GM18870 (cell line): Measurements from ENCODE around the gene B3GNT3.

Source experiments
- ATAC-seq: cut with Tn5 transposase; IDR thresholded peaks from one replicate; pipeline ENCODE4 v1.9.1; 2021; ENCODE audit warnings: moderate library complexity; ENCODE audit not compliant: unreplicated experiment

Gene B3GNT3

GRCh38 chr19:17832443-17833208 lies 37.7 kb downstream of the B3GNT3 start:
- ATAC-seq, result no peak

GRCh38 chr19:17834350-17835181 lies 39.6 kb downstream of the B3GNT3 start:
- ATAC-seq, result no peak

DNA sequence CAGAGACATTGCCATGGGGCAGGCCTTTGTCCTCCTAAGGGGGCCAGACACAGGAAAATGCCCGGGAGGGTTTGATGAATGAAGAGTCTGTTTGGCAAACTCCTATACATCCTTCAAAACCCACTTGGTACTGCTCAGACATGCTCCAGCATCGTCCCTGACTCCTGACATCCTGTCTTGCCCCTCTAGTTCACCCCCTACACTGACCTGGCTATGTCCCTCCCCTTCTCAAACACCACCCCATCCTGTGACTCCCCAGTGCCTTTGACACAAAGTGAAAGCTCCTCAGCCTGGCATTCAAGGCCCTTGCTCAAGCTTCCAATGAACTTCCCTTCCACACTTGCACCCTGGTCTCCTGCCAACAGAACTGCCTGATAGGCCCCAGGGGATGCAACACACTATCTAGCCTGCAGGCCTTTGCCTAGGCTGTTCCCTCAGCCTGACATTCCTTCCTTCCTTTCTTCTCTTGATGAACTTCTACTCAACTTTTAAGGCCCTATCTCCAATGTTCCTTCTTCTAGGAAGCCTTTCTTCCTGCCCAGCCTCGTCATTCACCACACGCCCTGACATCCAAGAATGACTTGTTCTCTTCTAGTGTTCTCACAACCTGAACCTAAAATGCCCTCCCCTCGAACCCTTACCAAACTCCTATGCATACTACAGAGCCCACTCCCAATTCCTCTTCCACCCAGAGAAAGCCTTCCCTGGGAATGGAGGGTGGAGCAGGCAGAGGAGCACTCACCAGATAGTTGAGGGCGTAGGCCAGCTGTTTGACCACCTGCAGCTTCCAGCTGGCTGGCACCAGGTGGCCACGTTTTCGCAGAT lies 40.5 kb downstream of the B3GNT3 start:
- no peak for ATAC-seq

DNA sequence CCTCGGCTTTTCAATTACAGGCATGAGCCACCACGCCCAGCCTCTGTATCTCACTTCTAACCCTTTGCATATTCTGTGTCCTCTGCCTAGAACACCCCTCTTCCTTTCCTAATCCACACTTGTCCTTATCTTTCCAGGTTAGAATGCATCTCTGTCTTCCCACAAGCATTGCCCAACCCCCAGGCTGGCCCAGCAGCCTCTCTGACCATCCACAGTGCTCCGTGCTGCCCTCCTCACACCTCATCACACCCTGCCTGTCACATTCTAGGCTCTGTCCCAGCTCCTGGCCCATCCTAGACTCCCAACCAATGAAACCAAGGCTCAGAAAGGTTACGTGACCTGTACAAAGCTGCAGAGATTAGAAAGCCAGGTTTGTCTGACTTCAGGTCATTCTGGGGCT lies 41.6 kb downstream of the B3GNT3 start:
- ATAC-seq, result no peak

GRCh38 chr19:17837972-17838371 lies 43.0 kb downstream of the B3GNT3 start:
- ATAC-seq, result no peak

DNA sequence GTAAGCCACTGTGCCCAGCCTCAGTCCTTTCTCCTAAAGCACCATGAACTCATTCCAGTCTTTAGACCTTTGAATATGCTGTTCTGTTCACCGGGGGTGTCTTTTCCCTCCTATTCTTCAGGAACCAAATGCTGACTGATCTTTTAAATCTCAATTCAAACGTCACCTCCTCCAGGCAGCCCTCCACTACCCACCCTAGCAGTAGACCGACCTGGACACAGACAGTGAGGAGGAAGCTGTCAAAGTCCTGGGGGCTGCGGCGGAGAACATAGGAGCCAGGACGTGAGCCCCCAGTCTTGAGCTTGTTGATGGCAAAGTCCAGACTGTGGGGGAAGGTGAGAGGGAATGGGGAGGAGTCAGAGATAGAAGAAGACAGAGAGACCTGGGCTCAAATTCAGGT lies 45.1 kb downstream of the B3GNT3 start:
- no peak for ATAC-seq

- no peak for ATAC-seq
Measured at GRCh38 chr19:17841371-17841809, 46.5 kb downstream of the B3GNT3 start.

GRCh38 chr19:17841810-17842662 lies 47.1 kb downstream of the B3GNT3 start:
- no peak for ATAC-seq

DNA sequence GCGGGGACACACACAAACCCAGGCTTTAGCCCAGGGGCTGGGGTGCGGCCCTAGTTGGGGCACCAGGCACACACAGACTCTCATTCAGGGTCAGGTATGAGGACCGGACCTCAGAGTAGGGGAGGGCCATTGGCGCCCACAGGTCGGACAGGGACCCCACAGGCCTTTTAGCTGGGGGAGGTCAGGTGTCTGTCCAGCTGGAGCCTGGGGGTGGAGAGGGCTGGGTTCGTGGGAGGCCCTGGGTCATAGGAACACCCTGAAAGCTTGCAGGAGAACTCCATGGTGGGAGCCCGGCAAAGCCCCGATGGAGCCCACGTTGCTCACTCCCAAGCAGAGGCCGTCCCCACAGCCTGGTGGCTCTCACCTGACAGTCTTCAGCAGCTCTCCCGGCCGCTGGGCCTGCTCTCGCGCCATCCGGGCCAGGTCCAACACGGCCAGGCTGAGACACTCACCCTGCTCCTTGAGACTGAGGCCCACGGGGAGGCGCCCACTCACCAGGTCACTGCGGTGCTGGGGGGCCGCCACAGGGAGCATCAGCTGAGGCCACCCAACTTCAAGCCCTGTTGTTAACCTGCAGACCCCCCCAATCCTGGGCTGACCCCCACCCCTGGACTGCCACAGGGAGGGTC lies 47.8 kb downstream of the B3GNT3 start:
- no peak for ATAC-seq

DNA sequence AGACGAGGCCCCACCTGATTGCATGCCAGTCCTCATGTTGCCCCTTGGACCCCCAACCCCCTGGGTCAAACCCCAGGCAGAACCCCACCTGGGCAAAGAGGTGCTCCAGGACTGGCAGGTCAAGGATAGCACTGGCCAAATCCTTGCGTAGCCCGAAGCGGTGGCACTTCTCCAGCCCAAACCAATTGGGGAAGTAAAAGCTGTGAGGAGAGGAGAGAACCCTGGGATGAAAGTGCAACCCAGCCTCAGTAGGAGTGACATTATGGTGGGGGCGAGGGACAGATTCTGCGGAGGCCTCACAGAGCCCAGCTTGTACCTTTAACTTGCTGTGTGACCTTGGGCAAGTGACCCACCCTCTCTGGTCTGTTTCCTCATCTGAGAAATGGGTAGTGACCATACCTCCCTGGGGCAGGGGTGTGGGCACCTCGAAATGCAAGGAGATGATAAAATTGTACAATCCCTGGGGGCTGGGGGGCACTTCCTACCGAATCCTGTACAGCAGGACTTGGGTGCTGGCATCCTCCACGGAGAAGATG lies 48.4 kb downstream of the B3GNT3 start:
- ATAC-seq, result no peak

DNA sequence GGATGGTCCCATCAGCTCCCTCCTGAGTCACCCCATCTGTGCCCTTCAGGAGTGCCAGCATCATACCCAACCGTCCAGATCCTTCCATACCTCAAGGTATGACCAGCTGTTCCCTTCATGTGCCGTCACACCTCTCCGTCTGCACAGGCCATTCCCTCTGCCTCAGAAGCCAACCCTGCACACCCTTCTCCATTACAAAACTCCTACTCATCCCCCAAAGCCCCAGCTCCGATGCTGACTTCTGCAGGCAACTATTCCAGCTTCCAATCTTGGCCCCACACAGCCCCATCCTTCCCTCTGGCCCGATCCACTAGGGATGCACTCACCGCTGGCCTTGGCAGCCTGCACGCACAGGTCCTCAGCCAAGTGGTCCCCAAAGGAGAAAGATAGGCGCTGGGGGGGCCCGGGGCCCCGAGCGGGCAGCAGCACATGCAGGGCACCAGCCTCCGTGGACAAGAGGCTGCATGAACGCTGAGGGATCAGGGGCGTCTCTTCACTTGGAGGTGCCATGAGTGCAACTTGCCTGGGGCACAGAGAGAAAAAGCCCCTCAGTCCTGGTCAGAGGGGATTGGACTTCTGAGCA lies 49.1 kb downstream of the B3GNT3 start:
- no peak for ATAC-seq

- no peak for ATAC-seq
Measured at GRCh38 chr19:17846146-17846545, 51.2 kb downstream of the B3GNT3 start.

GRCh38 chr19:17847538-17848366 lies 52.8 kb downstream of the B3GNT3 start, which contains the start of gene JAK3:
TSS of gene JAK3 (minus strand) at chr19:17847982. CDS start at chr19:17844417, 3,565 bp downstream.
- ATAC-seq, result peak; percentile 53

- ATAC-seq, result no peak
Measured at GRCh38 chr19:17848595-17849292, 53.8 kb downstream of the B3GNT3 start.

DNA sequence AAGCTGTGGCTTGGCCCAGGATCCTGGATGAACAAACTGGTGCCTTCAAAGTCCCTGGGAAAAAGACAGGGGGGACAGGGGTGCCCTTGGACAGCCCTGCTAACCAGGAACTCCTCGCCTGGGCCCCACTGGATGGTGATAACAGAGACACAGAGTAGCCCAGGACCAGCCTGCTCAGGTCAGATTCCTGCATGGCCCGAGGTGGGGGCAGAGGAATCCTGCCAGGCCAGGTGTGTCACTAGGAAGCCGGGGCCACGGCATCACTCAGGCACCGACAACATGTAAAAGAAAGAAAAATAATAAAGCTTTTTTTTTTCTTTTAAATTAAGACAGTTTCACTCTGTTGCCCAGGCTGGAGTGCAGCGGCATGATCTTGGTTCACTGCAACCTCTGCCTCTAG lies 59.1 kb downstream of the B3GNT3 start:
- ATAC-seq, result no peak

- no peak for ATAC-seq
Measured at GRCh38 chr19:17855280-17856152, 60.6 kb downstream of the B3GNT3 start.
